GM10847 (cell line): ENCODE results near the gene PLCE1.

Experiments used
- POLR2A ChIP-seq: IDR thresholded peaks from 2 replicates; pipeline ENCODE4 v1.6.1; 2011; ENCODE audit not compliant: insufficient read length; ENCODE audit errors: extremely low read depth

The PLCE1 gene

GRCh38 chr10:94006591-94007550 is 13.1 kb downstream of the PLCE1 start:
- no peak for TF ChIP-seq POLR2A

DNA sequence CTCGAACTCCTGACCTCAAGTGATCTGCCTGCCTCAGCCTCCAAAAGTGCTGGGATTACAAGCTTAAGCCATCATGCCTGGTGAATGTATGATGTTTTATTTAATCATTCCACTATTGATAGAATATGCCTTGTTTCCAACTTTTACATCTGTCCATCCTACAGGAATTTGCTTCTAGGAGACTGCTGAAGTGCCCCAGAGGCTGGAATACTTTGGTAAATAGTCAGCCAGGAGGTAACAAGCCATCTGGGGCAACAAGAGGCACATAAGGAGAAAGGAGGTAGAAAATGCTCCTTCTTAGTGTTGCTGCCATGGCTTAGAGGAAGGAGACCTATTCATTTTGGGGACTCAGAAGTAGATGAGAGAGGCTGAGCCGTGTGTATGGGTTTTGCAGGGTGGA is 14.8 kb downstream of the PLCE1 start:
- no peak for TF ChIP-seq POLR2A

DNA sequence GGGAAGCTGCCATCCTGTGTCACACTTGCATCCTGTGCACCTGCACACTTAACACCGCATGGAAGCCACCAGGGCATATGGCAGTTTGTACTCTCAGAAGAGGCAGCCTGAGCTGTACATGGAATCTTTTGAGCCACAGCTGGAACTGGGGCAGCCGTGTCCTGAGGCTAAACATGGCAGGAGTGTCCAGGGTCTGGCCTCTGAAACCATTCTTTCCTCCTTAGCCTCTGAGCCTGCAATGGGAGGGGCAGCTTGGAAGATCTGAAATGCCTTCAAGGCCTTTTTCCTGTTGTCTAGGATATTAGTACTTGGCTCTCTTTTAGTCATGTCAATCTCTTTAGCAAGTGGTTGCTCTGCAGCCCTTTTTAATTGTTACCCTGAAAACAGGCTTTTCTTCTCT is 16.4 kb downstream of the PLCE1 start:
- TF ChIP-seq POLR2A = no peak

GRCh38 chr10:94010886-94011285 is 17.2 kb downstream of the PLCE1 start:
- TF ChIP-seq POLR2A = no peak

- TF ChIP-seq POLR2A = no peak
Measured at GRCh38 chr10:94011296-94011695, 17.6 kb downstream of the PLCE1 start.

- no peak for TF ChIP-seq POLR2A
Measured at GRCh38 chr10:94012834-94013233, 19.1 kb downstream of the PLCE1 start.

DNA sequence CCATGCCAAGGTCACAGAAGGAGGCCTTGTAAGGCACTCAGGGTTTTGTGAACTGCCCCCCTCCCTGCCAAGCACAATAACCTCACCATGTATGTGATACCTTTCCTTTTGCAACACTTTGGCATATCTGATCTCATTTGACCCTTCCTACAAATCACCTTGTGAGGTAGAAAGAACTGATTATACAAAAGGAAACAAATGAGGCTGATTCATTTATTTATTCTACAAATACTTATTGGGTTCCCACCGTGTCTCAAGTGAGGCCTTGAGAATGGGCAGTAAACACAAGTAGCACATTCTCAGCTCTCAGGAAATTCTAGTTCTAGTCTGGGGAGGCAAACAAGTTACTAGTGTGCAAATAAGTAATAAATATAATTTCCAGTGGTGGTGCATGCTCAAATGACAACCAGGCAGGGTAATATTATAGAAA is 19.6 kb downstream of the PLCE1 start:
- no peak for TF ChIP-seq POLR2A

DNA sequence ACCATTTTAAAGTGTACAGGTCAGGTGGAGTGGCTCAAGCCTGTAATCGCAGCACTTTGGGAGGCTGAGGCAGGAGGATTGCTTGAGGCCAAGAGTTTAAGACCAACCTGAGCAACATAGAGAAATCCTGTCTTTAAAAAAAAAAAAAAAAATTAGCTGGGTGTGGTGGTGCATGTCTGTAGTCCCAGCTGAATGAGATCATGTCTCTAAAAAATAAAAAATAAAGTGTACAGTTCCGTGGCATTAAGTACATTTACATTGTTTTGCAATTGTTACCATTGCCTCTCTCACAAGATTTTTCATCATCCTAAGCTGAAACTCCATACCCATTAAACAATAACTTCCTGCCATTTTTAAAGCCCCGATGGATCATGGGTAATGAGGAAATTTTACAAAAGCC is 20.6 kb downstream of the PLCE1 start:
- TF ChIP-seq POLR2A = no peak

GRCh38 chr10:94016727-94017714 is 23.3 kb downstream of the PLCE1 start:
- TF ChIP-seq POLR2A = no peak

DNA sequence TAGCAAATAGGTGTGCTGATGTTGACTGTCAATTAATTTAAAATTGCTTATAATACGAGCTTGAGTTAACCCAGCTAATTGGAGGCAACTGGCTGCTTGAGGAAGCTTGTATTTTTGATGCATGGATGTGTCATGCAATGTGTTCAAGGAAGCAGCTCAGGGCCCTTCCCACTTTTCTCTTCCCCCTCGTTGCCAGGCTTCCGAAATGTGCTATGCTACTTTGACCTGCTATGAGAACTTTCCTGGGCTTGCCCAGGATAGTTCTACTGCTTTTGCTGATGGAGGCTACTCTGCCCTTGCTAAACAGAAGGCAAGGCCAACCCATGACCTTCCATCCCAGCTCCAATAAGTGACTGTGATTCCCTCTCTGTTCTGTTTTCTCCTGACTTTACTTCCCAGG is 24.4 kb downstream of the PLCE1 start:
- no peak for TF ChIP-seq POLR2A

DNA sequence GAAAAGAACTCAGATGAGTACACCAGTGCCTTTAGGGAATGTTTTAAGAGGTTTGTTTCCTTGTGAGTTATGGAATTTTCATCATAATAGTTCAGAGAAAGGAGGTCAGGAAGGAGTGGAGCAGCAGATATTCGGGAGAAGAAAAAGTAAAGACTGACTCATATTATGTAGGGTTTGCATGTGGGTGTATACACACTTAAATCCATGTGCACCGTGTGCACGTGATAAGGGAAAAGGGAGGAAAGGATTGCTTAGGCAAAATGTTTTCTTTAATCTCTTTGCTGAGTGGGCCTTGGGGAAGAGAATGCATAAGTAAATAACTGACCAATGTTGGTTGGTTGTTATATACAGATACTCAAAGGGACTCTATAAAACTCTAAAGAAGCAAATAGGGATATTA is 30.2 kb downstream of the PLCE1 start:
- TF ChIP-seq POLR2A = no peak

DNA sequence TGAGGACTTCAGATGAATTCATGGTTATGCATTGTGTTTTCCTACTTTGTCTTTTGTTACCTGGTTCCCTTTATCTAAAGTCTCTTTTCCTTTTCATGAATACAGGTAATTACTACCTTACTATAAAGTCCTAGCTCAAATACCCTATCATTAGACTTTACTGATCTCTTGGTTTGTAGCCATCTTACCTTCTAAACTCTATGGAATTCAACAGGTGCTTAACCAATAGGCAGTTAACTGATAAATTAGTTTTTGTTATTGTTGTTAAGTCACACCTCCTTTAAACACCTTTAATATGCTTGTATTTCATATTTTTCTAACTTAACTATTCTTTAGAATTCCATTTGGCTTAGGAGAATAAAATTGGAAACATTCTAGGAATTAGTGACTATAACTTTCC is 30.7 kb downstream of the PLCE1 start:
- TF ChIP-seq POLR2A = no peak

- no peak for TF ChIP-seq POLR2A
Measured at GRCh38 chr10:94025806-94026205, 32.1 kb downstream of the PLCE1 start.

DNA sequence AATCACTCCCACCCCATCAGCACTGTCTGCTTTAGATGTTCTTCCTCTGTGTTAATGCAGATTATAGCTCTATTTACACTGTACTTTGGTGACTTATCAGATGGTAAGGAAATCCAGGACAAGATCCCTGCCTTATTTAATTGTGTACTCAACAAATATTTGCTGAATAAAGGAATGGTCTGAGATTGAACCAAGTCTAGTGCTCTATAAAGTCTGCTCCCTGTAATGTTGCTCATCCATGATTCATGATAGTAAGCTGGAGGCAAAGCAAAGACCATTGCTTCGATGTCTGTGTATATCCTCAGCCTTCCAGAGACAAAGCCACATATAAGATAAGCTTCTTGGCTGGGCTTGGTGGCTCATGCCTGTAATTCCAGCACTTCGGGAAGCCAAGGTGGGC is 33.5 kb downstream of the PLCE1 start:
- TF ChIP-seq POLR2A = no peak

DNA sequence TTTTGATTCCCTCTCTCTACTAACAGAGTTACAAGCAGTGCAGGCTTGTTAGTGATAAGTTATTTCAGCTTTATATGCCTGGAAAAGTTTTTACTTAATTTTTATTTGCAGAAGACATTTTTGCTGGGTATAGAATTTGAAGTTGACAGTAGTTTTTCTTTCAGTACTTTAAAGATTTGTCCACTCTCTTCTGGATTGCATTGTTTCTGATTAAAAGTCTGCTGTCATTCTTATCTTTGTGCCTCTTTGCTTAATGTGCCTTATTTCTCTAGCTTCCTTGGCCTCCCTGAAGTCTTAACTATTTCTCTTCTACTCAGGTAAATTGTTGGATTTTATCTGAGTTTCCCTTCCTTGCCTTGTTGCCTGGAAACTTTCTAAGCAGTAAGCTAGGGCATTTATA is 36.2 kb downstream of the PLCE1 start:
- TF ChIP-seq POLR2A = no peak

DNA sequence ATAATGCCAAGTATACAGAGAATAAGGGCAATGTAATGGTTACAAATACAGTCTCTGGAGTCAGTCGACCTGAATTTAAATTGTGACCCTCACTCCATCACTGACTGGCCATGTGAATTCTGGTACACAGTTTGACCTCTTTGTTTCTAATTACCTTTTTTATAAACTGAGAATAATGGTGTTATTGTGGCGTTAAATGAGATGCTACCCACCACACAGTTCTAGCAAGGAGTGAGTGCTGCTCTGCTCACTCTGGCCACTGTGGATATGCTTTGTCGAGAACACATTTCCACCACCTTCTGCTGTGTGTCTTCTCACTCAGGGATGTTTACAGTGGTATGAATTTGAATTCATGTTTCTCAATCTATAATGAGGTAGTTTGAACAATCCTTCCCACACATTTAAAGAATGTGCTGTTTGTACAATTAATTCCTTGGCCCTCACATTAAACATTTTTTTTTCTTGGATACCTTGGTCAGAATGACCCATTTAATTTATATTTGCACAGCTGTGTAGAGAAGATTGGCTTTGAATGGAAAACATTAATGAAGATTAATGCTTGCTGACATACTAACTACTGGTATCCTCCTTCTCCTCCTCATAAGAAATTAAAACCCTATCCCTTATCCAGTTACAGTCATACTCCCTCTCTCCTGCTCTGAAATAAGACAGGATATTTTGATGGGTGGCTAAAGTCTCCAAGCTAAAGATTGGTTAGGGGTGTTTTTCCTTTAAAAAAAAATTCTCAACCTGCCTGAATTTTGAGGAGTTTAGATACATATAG is 42.4 kb downstream of the PLCE1 start:
- no peak for TF ChIP-seq POLR2A

DNA sequence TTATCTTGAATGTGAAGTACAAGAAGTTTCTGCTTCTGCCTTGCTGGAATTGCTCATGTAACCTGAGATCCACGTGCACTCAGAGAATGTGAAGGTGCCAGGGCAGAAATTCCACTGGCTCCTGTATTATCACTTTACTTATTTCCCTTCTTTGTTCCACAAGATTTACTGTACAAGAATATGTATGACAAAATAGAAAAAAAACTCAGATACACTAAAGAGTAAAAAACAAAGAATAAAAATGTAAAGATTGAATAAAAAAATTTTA is 43.0 kb downstream of the PLCE1 start:
- no peak for TF ChIP-seq POLR2A
